GM19238 (cell line): ENCODE results near the gene FLYWCH2.

Experiments
- DNase-seq: peaks from one replicate; pipeline ENCODE4 v3.0.0; 2011; ENCODE audit warnings: low spot score; ENCODE audit not compliant: insufficient read length

The FLYWCH2 gene

GRCh38 chr16:2853531-2854073 lies 29.4 kb upstream of the FLYWCH2 start:
- DNase-seq, result no peak

GRCh38 chr16:2854700-2855309 lies 28.2 kb upstream of the FLYWCH2 start:
- DNase-seq, result no peak

- DNase-seq, result no peak
Observed at GRCh38 chr16:2855536-2855935, 27.5 kb upstream of the FLYWCH2 start.

- no peak for DNase-seq
Observed at GRCh38 chr16:2856061-2856670, 26.8 kb upstream of the FLYWCH2 start.

- DNase-seq, result no peak
Observed at GRCh38 chr16:2856686-2857450, 26.1 kb upstream of the FLYWCH2 start.

- no peak for DNase-seq
Observed at GRCh38 chr16:2857451-2858244, 25.4 kb upstream of the FLYWCH2 start, which contains the start of gene PRSS22. Gene PRSS22, minus strand, starts transcription at chr16:2858170. Its CDS starts 66 bp downstream, at chr16:2858104.

- no peak for DNase-seq
Observed at GRCh38 chr16:2858245-2859025, 24.6 kb upstream of the FLYWCH2 start.

GRCh38 chr16:2859686-2860265 lies 23.2 kb upstream of the FLYWCH2 start:
- DNase-seq, result no peak

GRCh38 chr16:2860826-2861567 lies 22.0 kb upstream of the FLYWCH2 start:
- no peak for DNase-seq

- DNase-seq, result no peak
Observed at GRCh38 chr16:2865651-2866050, 17.4 kb upstream of the FLYWCH2 start.

GRCh38 chr16:2866431-2866830 lies 16.6 kb upstream of the FLYWCH2 start:
- DNase-seq, result no peak

- no peak for DNase-seq
Observed at GRCh38 chr16:2867661-2867986, 15.4 kb upstream of the FLYWCH2 start.

- peak; percentile 99 for DNase-seq
Observed at GRCh38 chr16:2867987-2868789, 14.8 kb upstream of the FLYWCH2 start.

GRCh38 chr16:2871926-2872325 lies 11.1 kb upstream of the FLYWCH2 start:
- DNase-seq, result no peak

- no peak for DNase-seq
Observed at GRCh38 chr16:2874032-2874911, 8.7 kb upstream of the FLYWCH2 start.

- DNase-seq, result peak; percentile 71
Observed at GRCh38 chr16:2874912-2875362, 8.1 kb upstream of the FLYWCH2 start.

GRCh38 chr16:2879854-2880508 lies 3.0 kb upstream of the FLYWCH2 start:
- DNase-seq, result no peak
